CD4-positive, alpha-beta T cell treated with Interleukin-1 beta for 1 hour (primary cell): ENCODE results near the gene IQGAP1.

Experiments
- DNase-seq, 2 donors: peaks; one replicate each; pipeline ENCODE4 v3.0.0-alpha.2; 2020 to 2022

Gene IQGAP1

GRCh38 chr15:90449206-90449735 lies 61.2 kb downstream of the IQGAP1 start:
- DNase-seq: no peak

- no peak for DNase-seq
These were observed 63.2 kb downstream of the IQGAP1 start for GRCh38 chr15:90451053-90451850.

DNA sequence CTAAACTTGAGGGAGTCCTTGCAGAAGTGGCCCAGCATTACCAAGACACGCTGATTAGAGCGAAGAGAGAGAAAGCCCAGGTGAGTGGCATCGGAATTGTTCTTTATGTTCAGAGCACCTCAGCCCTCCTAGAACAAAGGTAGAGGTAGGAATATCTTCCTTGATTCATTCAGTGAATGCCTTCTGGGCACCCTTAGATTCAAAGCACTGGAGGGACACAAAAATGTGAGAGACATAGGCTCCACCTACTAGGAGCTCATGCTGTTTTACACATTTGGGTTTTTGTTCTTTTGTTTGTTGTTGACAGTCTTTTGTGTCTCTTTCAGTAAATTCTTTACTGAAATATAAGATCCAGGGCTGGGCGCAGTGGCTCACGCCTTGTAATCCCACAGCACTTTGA lies 68.2 kb downstream of the IQGAP1 start:
- DNase-seq: no peak

- no peak for DNase-seq
These were observed 70.0 kb downstream of the IQGAP1 start for GRCh38 chr15:90458061-90458460.

DNA sequence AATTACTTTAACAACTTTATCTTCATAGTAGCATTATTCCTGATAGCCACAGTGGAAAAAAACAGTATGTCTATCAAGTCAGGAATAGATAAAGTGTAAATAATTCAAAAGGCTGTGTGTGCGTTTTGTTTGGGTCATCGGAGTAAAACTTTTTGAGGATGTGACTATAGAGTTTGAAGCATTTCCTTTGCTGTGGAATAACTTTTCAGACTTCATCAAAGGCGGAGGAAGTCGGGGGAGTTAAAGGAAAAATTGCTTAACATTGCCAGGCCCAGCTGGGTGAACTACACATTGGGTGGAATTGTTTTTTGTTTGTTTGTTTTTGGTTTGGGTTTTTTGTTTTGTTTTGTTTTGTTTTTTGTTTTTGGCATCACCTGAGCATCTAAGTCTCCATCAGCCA lies 71.3 kb downstream of the IQGAP1 start:
- DNase-seq: no peak

DNA sequence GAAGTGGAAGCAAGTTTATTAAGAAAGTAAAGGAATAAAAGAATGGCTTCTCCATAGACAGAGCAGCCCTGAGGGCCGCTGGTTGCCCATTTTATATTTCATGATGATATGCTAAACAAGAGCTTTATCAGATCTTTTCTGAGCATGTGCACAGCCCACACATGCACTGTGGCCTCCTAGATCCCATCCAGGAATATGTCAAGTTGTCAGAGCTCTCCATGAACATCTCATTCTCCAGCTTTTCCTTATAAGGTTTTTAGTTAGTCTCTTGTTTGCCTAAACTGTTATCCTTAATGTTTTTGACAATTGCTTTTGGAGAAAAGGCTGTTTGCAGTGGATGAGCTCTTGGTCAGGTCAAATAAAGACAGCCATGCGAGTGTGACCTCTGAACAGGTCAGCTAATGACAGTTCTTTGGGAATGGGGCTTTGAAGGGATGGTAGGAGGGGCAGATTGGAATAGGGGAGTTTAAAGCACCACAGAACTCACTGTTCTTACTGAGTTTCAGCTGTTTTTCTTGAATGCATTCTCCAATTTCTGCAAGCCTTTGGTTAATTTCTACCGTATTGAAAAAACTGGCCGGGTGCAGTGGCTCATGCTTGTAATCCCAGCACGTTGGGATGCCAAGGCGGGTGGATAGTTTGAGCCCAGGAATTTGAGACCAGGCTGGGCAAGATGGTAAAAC lies 72.2 kb downstream of the IQGAP1 start:
- DNase-seq: no peak

- no peak for DNase-seq
These were observed 75.3 kb downstream of the IQGAP1 start for GRCh38 chr15:90463381-90463780.

DNA sequence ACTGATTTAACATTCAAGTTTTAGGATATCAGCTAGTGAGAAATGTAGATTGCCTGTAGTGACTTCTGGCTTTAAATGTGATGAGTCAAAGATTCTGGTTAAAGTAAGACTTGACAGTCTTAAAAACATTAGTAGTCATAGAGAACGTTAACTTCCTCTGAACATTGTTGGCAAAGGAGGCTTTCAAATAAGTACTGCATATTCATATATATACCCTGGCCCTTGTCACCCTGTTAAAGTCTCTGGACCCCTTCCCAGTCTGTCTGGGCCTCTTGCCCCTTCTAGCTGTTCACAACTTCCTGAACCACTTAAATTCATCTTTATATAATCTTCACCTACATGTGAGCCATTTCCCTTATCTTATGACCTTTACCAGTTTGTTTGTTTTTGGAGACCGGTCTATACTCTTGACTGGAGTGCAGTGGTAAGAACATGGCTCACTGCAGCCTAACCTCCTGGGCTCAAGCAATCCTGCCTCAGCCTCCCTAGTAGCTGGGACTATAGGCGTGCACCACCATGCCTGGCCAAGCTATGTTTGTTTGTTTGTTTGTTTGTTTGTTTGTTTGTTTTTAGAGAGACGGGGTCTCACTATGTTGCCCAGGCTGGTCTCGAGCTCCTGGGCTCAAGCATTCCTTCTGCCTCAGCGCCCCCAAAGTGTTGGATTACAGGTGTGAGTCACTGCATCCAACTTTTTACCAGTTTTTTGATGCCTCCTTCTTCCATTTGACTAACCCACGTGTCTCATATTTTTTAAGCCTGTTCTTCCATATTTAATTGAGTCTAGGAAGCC lies 77.3 kb downstream of the IQGAP1 start:
- DNase-seq: no peak

GRCh38 chr15:90465930-90466567 lies 78.0 kb downstream of the IQGAP1 start:
- no peak for DNase-seq

DNA sequence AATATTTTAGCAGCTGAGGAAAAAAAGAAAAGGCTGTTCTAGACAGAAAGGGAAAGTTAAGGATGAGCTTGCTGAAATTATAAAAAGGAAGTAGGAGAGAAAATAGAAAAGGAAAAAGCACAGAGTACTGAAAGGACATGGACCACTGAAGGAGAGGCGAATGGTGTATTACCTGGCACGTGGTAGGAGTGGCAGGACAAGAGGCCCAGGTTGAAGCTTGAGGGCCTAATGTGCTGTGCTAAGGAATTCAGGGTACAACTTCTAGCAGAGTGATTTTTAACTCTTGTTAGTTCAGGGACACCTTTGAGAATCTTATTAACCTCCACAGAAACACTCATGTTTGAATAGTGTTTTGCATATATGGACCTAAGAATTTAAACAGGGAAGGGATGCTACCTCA lies 81.7 kb downstream of the IQGAP1 start:
- DNase-seq: no peak

- DNase-seq: no peak
These were observed 82.4 kb downstream of the IQGAP1 start for GRCh38 chr15:90470453-90470852.

DNA sequence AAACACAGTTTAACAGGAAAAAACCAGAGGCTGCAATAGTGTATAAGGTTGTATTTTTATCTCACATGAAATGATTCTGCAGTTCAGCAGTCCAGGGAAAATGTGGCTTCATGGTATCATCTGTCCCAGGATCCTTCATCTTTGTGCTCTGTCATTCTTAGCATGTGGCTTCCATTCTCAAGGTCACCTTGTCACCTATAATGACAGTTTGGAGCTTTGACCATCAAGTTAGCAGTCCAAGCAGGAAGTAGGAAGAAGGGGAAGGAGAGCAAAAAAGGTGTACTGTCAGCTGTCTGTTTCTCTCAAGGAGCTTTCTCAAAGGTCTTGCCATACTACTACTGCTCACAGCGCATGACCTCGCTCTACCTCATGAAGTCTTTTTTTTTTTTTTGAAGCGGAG lies 83.1 kb downstream of the IQGAP1 start:
- no peak for DNase-seq

- no peak for DNase-seq
These were observed 83.7 kb downstream of the IQGAP1 start for GRCh38 chr15:90471769-90472168.

- DNase-seq: no peak
These were observed 90.9 kb downstream of the IQGAP1 start for GRCh38 chr15:90478846-90479481.

DNA sequence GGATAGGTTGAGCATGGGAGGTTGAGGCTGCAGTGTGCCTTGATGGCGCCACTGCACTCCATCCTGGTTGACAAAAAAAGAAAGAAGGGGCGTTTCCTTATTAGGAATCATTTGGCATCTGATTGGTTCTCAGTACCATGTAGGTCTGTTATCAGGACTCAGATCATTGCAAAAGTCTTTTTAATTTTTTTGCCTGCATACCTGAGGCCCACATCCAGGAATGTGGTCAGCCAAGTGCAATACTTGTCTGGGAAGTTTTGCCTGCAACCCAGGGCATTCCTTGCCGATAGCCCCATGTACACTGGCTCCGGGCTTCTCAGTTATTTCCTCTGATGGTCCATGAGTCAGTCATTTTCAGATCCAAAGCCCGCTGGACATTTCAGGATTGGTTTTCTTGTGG lies 91.6 kb downstream of the IQGAP1 start:
- DNase-seq: no peak

DNA sequence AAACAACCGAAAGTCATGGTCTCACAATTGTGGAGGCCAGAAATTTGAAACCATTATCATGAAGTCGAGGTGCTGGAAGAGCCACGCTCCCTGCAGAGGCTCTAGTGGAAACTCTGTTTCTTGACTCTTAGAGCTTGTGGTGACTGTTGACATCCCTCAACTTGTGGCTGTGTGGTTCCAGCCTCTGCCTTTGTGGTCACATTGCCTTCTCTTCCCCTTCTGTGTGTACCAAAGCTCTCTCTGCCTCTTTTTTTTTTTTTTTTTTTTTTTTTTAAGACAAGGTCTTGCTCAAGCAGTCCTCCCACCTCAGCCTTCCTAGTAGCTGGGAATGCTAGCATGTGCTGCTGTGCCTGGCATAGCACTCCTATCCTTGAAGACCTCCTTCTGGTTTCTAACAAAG lies 93.0 kb downstream of the IQGAP1 start:
- DNase-seq: peak; percentile 35 to 47

- peak; percentile 39 to 49 for DNase-seq
These were observed 94.3 kb downstream of the IQGAP1 start for GRCh38 chr15:90482124-90483011.

DNA sequence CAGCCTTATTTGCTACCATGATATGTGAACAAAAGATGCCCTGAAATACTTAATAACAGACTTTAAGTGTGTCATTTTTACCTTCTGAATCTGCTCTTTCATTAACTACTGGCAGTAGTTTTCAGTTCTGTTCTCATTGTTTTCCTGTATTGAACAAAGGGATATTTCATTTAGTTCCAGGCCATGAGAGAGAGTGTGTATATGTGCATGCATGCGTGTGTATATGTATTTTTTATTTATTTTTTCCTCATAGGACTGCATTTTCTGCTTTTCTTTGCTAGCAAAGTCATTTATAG lies 94.9 kb downstream of the IQGAP1 start:
- DNase-seq: no peak

- no peak for DNase-seq
These were observed 95.6 kb downstream of the IQGAP1 start for GRCh38 chr15:90483637-90484036.

DNA sequence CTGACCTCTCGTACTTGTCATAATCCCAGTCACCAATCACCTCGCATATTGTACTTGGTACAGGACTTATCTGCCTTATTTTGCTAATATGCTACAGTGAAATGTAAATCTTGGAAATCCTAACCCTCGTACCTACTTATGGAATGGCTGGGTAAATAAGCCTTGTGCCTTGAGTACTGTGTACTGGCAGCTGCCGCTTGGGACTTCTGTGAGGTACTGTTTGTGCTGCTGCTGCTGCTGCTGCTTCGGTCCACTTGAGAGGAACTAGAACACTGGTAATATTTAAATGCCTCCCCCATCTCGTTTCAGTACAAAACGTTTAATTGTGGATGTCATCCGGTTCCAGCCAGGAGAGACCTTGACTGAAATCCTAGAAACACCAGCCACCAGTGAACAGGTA lies 99.1 kb downstream of the IQGAP1 start:
- no peak for DNase-seq

DNA sequence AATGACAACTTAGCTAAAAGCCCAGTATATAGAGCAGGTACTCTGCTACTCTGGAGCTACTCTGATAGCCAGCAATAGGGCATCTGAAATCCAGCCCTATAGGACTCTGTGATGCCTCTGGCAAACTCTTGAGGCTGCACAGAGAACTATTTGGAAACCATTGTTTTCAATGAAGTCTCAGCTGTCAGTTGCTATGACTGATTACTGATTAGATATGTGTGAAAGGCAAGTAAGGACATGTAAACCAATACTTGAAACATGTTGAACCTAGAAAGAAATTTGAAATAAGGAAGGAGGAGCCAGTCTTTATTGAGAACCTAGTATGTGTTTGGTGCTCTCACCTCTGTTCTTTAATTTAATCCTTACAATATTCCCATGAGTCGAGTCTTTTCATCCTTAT lies 101.5 kb downstream of the IQGAP1 start:
- DNase-seq: no peak

- DNase-seq: no peak
These were observed 101.9 kb downstream of the IQGAP1 start for GRCh38 chr15:90489944-90490343.
